OCI-LY1 (cell line): ENCODE measurements around the gene SPATA9.
"Not testable (repeated sequence)": the region's sequence is repeated elsewhere in the genome, so short reads cannot be mapped to it uniquely, and the experiment has no call there.

Experiments
- H2AFZ ChIP-seq: fragments of 200-600 bp; sonication (generic), shearing (Covaris generic); 2 replicates; pipeline ENCODE4 v1.6.0; 2014; ENCODE audit warnings: antibody characterized with exemption, mild to moderate bottlenecking, low read length
- H3F3A ChIP-seq: fragments of 200-600 bp; sonication (generic), shearing (Covaris generic); 2 replicates; pipeline ENCODE4 v1.6.0; 2014; ENCODE audit warnings: mild to moderate bottlenecking, antibody characterized with exemption, low read length, moderate library complexity; ENCODE audit not compliant: insufficient read depth
- H3K27ac ChIP-seq: fragments of 200-600 bp; sonication (generic); 2 replicates; pipeline ENCODE4 v1.5.1; 2014; ENCODE audit warnings: low read length, mixed run types, mild to moderate bottlenecking, low read depth; ENCODE audit not compliant: poor library complexity, severe bottlenecking
- H3K27me3 ChIP-seq: fragments of 200-600 bp; sonication (generic); 2 replicates; pipeline ENCODE4 v1.6.0; 2014; ENCODE audit warnings: antibody characterized with exemption, mild to moderate bottlenecking, low read length, moderate library complexity; ENCODE audit not compliant: insufficient read depth
- H3K36me3 ChIP-seq: fragments of 200-600 bp; sonication (generic); 2 replicates; pipeline ENCODE4 v1.6.1; 2014; ENCODE audit warnings: mild to moderate bottlenecking, antibody characterized with exemption, low read length, moderate library complexity, mixed read lengths; ENCODE audit not compliant: insufficient read depth
- H3K4me1 ChIP-seq: fragments of 200-600 bp; sonication (generic); 2 replicates; pipeline ENCODE4 v1.5.1; 2014; ENCODE audit warnings: mild to moderate bottlenecking, low read length, moderate library complexity; ENCODE audit not compliant: insufficient read depth, severe bottlenecking
- H3K4me2 ChIP-seq: fragments of 200-600 bp; sonication (generic), shearing (Covaris generic); 2 replicates; pipeline ENCODE4 v1.6.1; 2014; ENCODE audit warnings: low read length
- H3K4me3 ChIP-seq: fragments of 200-600 bp; sonication (generic); 2 replicates; pipeline ENCODE4 v1.5.1; 2014; ENCODE audit warnings: low read length, low read depth, mild to moderate bottlenecking, mixed read lengths; ENCODE audit not compliant: poor library complexity, severe bottlenecking
- H3K79me2 ChIP-seq: fragments of 200-600 bp; shearing (Covaris generic); 2 replicates; pipeline ENCODE4 v1.6.1; 2016; ENCODE audit warnings: mixed run types, low read length, mixed read lengths; ENCODE audit not compliant: insufficient read depth
- H3K9ac ChIP-seq: fragments of 200-600 bp; sonication (generic), shearing (Covaris generic); 2 replicates; pipeline ENCODE4 v1.6.1; 2014; ENCODE audit warnings: mild to moderate bottlenecking, low read length, mixed read lengths
- H3K9me2 ChIP-seq: fragments of 200-600 bp; sonication (generic), shearing (Covaris generic); 2 replicates; pipeline ENCODE4 v1.6.1; 2014; ENCODE audit warnings: low read depth, mild to moderate bottlenecking, low read length, mixed read lengths
- H3K9me3 ChIP-seq: fragments of 200-600 bp; shearing (Covaris generic); 2 replicates; pipeline ENCODE4 v1.6.1; 2014; ENCODE audit warnings: low read length, mixed read lengths
- H4K20me1 ChIP-seq: fragments of 200-600 bp; sonication (generic), shearing (Covaris generic); 2 replicates; pipeline ENCODE4 v1.6.0; 2016; ENCODE audit warnings: mild to moderate bottlenecking, low read length; ENCODE audit not compliant: insufficient read depth
- CTCF ChIP-seq: fragments of 200-600 bp; sonication (generic), shearing (Covaris generic); IDR thresholded peaks from 2 replicates; pipeline ENCODE4 v1.5.1; 2017; ENCODE audit warnings: mild to moderate bottlenecking, antibody characterized with exemption, low read length, moderate library complexity, mixed read lengths
- EZH2 ChIP-seq: fragments of 200-600 bp; sonication (generic), shearing (Covaris generic); IDR thresholded peaks from 2 replicates; pipeline ENCODE4 v1.8.0; 2017; ENCODE audit warnings: borderline replicate concordance, mixed run types, mild to moderate bottlenecking, antibody characterized with exemption, low read length, moderate library complexity, mixed read lengths

SPATA9 gene

GRCh38 chr5:95709967-95710650 lies 27.3 kb upstream of the SPATA9 start:
- no peaks in the 10 kb centered on the region for H4K20me1 ChIP-seq
- TF ChIP-seq CTCF: no peak
- no peak for TF ChIP-seq EZH2
- no peak overlapping the region for H3K9ac ChIP-seq
- H3K9me3 ChIP-seq: no peaks in the 10 kb centered on the region
- no peaks in the 10 kb centered on the region for H3K9me2 ChIP-seq
- no peak overlapping the region for H3K4me2 ChIP-seq
- H3K4me1 ChIP-seq: no peaks in the 10 kb centered on the region
- H3K79me2 ChIP-seq: no peaks in the 10 kb centered on the region
- no peak overlapping the region for H2AFZ ChIP-seq
- H3F3A ChIP-seq: no peaks in the 10 kb centered on the region
- no peaks in the 10 kb centered on the region for H3K36me3 ChIP-seq
- no peak overlapping the region for H3K27ac ChIP-seq
- H3K27me3 ChIP-seq: no peaks in the 10 kb centered on the region
- H3K4me3 ChIP-seq: no peak overlapping the region

GRCh38 chr5:95708876-95709275 lies 26.1 kb upstream of the SPATA9 start:
- Histone ChIP-seq H3K4me1 (no peaks in the 10 kb centered on the region), H3F3A (no peaks in the 10 kb centered on the region), H2AFZ (no peak overlapping the region), H3K79me2 (no peaks in the 10 kb centered on the region), H3K4me2 (no peak overlapping the region), H4K20me1 (no peaks in the 10 kb centered on the region), H3K9ac (no peak overlapping the region), H3K9me2 (no peaks in the 10 kb centered on the region), H3K36me3 (no peaks in the 10 kb centered on the region), H3K27me3 (no peaks in the 10 kb centered on the region), H3K27ac (no peak overlapping the region), H3K4me3 (no peak overlapping the region), H3K9me3 (no peaks in the 10 kb centered on the region)
- TF ChIP-seq CTCF (no peak), EZH2 (no peak)

- not testable (repeated sequence) for H3K27me3 ChIP-seq, H3K9ac ChIP-seq, H3K4me2 ChIP-seq, H3K9me2 ChIP-seq, H3K9me3 ChIP-seq, H4K20me1 ChIP-seq, H3K36me3 ChIP-seq, H3F3A ChIP-seq, H3K27ac ChIP-seq, H3K4me1 ChIP-seq, H3K4me3 ChIP-seq, H2AFZ ChIP-seq, H3K79me2 ChIP-seq
These were observed 24.9 kb upstream of the SPATA9 start for GRCh38 chr5:95707534-95708188.

GRCh38 chr5:95707055-95707454 lies 24.3 kb upstream of the SPATA9 start:
- H3K4me3 ChIP-seq: no peak overlapping the region
- H3K9me3 ChIP-seq: no peaks in the 10 kb centered on the region
- no peak overlapping the region for H3K27ac ChIP-seq
- TF ChIP-seq EZH2: no peak
- TF ChIP-seq CTCF: no peak
- H3K9me2 ChIP-seq: no peaks in the 10 kb centered on the region
- no peak overlapping the region for H3K4me2 ChIP-seq
- no peaks in the 10 kb centered on the region for H4K20me1 ChIP-seq
- H3K79me2 ChIP-seq: no peaks in the 10 kb centered on the region
- H3K4me1 ChIP-seq: no peaks in the 10 kb centered on the region
- H3F3A ChIP-seq: no peaks in the 10 kb centered on the region
- H3K9ac ChIP-seq: no peak overlapping the region
- H3K36me3 ChIP-seq: no peaks in the 10 kb centered on the region
- H3K27me3 ChIP-seq: no peaks in the 10 kb centered on the region
- H2AFZ ChIP-seq: no peak overlapping the region

- H3K9me3 ChIP-seq, H3K79me2 ChIP-seq, H3K4me3 ChIP-seq, H2AFZ ChIP-seq, H3F3A ChIP-seq, H3K36me3 ChIP-seq, H4K20me1 ChIP-seq, H3K27ac ChIP-seq, H3K4me2 ChIP-seq, H3K9ac ChIP-seq, H3K27me3 ChIP-seq, H3K9me2 ChIP-seq, H3K4me1 ChIP-seq: not testable (repeated sequence)
These were observed 23.4 kb upstream of the SPATA9 start for GRCh38 chr5:95706196-95706595.
